ENCODE measurements around the gene ZNF175.

GRCh38 chr19:51548891-51549305 is 22.2 kb upstream of the ZNF175 start:
- TF ChIP-seq EP300 (IDR thresholded peaks at IDR 0.05) (no peak), CTCF (IDR thresholded peaks at IDR 0.05) (no peak), E2F6 (IDR thresholded peaks at IDR 0.05; ENCODE audit: borderline replicate concordance, low read depth) (no peak), CEBPB (IDR thresholded peaks at IDR 0.05) (no peak), SMC3 (IDR thresholded peaks at IDR 0.05) (no peak), POLR2A (IDR thresholded peaks at IDR 0.05; ENCODE audit: low read length) (no peak), CBX8 (IDR thresholded peaks at IDR 0.05) (no peak)

All from A549 (cell line).